ENCODE results near the gene PCSK4.

- no peak for TF ChIP-seq POLR2AphosphoS5 (IDR thresholded peaks at IDR 0.05; ENCODE audit: insufficient read depth in 1 of 2, low read depth in 1 of 2)
- no peak for TF ChIP-seq CTCF (IDR thresholded peaks at IDR 0.05)
- peak in 1 of 2 donors; percentile 62 for TF ChIP-seq POLR2A (IDR thresholded peaks at IDR 0.05)
Measured at GRCh38 chr19:1523412-1524286, 33.5 kb upstream of the PCSK4 start, which contains the start of gene PLK5.

All from vagina (tissue), 2 donors.